Measurements from ENCODE around the gene PHACTR4.
"Not testable (repeated sequence)": the region's sequence is repeated elsewhere in the genome, so short reads cannot be mapped to it uniquely, and the experiment has no call there.

Gene PHACTR4

DNA sequence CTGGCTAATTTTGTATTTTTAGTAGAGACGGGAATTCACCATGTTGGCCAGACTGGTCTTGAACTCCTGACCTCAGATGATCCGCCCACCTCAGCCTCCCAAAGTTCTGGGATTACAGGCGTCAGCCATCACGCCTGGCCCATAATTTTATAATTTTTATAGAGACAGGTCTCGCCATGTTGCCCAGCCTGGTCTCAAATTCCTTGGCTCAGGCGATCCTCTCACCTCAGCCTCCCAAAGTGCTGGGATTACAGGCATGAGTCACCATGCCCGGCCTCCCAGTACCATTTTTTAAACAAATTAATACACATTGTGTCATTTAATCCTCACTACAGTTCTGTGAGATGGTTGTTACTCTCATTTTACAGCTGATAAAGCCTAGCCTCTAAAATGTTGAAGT, 3.9 kb downstream of the PHACTR4 start:
- not testable (repeated sequence) for DNase-seq

DNA sequence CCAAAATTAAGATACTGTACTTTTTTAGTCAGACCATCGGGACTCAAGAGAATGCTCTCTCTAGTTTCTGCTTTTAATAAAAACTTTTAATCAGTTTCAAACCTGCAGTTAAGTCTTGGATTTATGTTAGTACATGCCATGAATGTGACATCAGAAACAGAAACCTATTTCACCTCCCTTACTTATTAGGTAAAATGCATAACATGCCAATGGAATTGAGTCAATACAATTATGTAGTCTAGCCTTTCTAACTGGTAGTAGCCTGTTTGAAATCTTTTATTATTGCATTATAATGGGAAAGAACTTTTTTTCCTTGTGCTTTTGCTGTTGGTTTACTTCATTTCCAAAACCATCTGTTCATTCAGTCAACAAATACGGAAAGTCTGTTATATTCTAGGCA, 4.8 kb downstream of the PHACTR4 start:
- DNase-seq, result peak; percentile 9

DNA sequence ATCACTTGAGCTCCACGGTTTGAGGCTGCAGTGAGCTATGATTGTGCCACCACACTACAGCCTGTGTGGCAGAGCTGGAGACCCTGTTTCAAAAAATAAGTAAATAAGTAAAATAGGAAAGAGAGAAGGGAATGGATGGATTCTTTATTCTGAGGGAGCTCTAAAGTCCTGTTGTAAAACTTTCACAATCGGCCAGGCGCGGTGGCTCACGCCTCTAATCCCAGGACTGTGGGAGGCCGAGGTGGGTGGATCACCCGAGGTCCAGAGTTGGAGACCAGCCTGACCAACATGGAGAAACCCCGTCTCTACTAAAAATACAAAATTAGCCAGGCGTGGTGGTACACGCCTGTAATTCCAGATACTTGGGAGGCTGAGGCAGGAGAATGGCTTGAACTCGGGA, 6.1 kb downstream of the PHACTR4 start:
- not testable (repeated sequence) for DNase-seq

DNA sequence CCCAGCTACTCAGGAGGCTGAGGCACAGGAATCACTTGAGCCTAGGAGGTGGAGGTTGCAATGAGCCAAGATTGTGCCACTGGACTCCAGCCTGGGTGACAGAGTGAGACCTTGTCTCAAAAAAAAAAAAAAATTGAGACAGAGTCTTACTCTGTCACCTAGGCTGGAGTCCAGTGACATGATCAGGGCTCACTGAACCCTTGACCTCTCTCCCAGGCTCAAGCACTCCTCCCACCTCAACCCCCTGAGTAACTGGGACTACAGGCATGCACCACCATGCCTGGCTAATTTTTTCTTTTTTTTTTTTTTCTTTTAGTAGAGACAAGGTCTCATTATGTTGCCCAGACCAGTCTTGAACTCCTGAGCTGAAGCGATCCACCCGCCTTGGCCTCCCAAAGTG, 6.7 kb downstream of the PHACTR4 start:
- not testable (repeated sequence) for DNase-seq

DNA sequence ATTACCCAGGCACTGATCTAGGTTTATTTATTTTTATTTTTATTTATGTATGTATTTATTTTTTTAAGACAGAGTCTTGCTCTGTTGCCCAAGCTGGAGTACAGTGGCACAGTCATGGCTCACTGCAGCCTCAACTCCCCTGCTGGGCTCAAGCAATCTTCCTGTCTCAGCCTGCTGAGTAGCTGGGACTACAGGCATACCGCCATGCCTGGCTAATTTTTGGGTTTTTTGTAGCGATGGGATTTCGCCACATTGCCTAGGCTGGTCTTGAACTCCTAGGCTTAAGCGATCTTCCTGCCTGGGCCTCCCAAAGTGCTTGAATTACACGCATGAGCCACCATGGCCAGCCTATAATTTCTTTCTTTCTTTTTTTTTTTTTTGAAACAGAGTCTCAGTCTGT, 9.4 kb downstream of the PHACTR4 start:
- no peak for DNase-seq

DNA sequence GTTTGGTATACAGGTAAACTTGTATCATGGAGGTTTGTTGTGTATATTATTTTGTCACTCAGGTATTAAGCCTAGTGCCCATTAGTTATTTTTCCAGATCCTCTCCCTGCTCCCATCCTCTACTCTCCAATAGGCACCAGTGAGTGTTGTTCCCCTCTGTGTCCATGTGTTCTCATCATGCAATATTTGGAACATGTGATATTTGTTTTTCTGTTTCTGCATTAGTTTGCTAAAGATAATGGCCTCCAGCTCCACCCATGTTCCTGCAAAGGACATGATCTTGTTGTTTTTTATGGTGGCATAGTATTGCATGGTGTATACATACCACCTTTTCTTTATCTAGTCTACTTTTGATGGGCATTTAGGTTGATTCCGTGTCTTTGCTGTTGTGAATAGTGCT, 10.9 kb downstream of the PHACTR4 start:
- no peak for DNase-seq

DNA sequence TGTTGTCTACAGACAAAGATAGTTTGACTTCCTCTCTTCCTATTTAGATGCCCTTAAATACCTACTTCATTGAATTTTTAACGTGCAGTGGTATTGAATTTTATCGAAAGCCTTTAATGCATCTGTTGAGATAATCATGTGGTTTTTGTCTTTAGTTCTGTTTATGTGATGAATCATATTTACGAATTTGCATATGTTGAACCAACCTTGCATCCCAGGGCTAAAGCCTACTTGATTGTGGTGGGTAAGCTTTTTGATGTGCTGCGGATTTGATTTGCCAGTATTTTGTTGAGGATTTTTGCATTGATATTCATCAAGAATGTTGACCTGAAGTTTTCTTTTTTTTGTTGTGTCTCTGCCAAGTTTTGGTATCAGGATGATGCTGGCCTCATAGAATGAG, 14.2 kb downstream of the PHACTR4 start:
- DNase-seq, result not testable (repeated sequence)

DNA sequence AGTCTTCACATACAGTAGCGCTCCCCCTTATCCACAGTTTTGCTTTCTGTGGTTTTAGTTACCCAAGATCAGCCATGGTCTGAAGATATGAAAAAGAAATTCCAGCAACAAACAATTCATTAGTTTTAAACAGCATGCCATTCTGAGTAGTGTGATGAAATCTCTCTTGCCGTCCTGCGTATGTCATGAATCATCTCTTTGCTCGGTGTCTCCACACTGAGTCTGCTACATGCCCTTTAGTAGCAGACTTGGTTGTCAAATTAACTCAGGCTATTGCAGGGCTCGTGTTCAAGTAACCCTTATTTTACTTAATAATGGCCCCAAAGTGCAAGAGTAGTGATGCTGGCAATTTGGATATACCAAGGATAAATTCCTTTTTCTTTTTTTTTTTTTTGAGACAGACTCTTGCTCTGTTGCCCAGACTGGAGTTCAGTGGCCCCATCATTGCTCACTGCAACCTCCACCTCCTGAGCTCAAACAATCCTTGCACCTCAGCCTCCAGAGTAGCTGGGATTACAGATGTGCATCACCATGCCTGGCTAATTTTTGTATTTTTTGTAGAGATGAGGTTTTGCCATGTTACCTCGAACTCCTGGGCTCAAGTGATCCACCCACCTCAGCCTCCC, 22.6 kb downstream of the PHACTR4 start:
- no peak for DNase-seq

DNA sequence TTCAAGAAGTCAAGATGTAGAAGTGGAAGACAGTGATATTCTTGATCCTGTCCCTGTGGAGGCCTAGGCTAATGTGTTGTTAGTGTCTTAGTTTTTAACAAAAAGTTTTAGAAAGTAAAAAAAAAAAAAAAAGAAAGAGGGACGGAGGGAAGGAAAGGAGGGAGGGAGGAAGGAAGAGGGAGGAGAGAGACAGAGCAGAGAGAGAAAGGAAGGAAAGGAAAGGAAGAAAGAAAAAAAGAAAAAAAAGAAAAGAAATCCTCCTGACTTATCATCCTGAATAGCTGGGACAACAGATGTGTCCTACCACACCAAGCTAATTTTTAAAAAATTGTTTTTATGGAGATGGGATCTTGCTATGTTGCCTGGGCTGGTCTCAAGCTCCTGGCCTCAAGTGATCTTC, 24.6 kb downstream of the PHACTR4 start:
- DNase-seq, result no peak

DNA sequence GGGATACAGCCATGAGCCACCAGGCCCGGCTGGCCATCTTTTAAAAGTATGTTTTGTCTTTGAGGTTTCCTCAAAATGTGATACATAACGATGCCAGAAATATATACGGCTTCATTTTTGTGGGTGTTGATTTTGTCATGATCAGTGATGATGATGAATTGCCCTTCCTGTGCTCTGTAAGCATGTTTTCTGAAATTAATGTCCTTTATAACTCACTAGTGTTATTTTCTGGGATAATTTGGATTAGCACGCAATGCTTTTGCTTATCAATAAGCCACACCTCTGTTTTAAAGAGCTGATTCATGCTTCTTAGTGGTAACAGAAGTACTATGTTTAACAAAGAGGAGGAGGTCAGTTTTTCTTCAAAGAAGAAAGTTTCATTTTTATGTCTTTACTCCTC, 25.6 kb downstream of the PHACTR4 start:
- no peak for DNase-seq

DNA sequence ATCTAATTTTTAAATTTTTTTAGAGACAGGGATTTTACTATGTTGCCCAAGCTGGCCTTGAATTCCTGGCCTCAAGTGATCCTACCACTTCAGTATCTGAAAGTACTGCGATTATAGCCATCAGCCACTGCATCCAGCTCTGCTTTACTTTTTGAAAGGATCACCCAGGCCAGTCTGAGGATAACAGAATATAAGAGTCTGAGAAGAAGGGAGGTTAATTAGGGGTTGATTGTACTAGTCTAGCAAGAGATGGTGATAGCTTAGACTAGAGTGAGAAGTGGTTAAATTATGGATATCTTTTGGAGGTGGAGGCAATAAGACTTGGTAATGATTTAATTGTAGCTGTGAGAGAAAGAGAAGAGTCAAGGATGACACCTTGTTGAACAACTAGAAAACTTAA, 32.2 kb downstream of the PHACTR4 start:
- no peak for DNase-seq

DNA sequence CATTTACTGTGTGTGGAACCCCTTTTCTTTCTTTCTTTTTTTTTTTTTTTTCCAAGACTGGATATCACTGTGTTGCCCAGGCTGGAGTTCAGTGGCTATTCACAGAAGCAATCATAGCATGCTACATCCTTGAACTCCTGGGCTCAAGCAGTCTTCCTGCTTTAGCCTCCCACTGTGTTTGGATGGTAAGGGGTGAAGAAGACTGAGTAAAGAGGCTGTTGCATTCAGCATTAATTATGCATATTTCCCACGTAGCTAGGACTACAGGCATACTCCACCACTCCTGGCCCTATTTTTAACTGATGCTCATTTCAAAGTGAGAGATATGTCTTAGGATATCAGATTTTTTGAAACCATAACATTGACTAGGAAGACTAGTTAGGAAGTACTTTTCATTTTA, 39.5 kb downstream of the PHACTR4 start:
- DNase-seq, result no peak

DNA sequence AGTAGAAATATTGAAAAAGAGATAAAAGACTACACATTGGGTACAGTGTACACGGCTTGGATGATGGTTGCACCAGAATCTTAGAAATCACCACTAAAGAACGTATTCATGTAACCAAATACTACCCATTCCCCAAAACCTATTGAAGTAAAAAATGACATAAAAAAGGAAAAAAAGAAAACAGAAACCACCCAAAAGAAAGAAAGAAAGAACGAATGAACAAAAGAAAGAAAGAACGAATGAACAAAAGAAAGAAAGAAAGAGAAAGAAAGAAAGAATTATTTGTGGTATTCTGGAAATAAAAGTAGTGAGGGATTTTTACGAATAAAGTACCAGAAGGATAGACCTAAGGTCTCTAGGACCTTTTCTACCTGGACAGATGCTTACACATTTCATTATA, 42.1 kb downstream of the PHACTR4 start:
- DNase-seq, result no peak

DNA sequence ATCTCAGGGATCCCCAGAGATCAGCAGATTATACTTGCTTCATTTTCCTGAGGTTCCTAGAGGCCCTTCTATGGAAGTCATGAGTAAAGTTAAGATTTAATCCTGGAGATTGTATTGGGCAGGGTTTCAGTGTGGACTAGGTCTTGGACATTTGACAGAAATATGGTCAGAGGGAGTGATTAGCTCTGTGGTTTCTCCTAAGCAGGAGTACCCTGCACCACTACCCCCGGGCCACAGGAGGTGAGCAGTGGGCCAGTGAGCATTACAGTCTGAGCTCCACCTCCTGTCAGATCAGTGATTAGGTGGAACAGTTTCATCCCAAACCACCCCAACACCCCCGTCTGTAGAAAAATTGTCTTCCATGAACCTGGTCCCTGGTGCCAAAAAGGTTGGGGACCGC, 43.2 kb downstream of the PHACTR4 start:
- no peak for DNase-seq

DNA sequence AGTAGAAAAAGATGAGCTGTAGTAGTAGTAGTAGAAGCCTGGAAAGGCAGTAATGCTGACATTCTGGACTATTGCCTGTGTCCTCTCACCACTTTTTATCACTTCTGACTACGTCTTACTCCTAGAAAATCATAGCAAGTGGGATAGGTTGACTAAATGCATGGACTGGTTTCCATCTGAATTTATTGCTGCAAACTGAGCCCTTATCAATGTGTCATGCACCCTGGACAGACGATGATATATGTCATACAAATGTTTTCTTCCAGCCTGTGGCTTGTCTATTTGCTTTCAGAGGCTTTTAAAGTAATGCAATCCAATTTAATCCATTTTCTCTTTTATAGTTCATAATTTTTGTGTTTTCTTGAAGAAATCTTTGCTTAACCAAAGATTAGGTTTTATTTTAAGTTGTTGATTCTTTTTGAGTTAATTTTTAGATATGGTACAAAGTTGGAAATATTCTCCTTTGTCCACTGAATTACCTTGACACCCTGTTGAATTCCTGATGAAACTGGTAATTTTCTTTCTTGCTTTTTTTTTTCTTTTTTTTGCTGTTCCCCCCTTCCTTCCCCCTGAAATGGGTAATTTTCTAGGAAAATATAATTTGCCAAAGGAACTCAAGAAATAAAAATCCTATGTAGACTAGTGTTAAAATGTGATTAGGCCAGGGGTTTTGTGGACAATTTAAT, 47.1 kb downstream of the PHACTR4 start:
- DNase-seq, result no peak

DNA sequence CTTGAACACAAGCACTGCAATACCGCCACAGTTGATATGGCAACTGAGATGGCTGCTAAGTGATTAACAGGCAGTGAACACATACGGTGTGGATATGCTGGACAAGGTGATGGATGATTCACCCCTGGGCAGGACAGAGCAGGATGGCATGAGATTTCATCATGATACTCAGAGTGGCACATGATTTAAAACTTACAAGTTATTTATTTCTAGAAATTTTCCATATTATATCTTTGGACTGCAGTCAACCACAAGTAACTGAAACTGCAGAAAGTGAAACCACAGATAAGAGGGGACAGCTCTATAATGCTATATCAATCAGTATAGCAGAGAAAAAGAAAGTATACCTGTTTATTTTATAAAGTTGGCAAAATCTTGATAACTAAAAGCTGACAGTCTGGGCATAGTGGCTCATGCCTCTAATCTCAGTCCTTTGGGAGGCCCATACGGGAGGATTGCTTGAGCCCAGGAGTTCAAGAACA, 47.9 kb downstream of the PHACTR4 start:
- no peak for DNase-seq

DNA sequence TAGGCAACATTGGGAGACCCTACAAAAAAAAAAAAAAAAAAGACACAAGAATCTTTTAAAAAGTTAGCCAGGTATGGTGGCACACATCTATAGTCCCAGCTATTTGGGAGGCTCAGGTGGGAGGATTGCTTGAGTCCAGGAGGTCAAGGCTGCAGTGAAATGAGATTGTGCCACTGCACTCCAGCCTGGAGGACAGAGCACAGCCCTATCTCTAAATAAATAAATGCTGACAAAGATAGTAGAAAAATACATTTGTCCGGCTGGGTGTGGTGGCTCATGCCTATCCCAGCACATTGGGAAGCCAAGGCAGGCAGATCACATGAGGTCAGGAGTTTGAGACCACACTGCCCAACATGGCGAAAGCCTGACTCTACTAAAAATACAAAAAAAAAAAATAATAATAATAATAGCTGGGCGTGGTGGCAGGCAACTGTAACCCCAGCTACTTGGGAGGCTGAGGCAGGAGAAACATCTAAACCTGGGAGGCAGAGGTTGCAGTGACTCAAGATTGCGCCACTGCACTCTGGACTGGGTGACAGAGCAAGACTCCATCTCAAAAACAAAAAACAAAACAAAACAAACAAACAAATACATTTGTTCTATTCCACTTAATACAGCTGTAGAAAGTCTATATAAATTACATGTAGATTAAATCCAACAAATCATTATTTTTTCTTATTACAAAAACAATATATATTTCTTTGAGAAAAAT, 48.5 kb downstream of the PHACTR4 start:
- DNase-seq, result no peak

DNA sequence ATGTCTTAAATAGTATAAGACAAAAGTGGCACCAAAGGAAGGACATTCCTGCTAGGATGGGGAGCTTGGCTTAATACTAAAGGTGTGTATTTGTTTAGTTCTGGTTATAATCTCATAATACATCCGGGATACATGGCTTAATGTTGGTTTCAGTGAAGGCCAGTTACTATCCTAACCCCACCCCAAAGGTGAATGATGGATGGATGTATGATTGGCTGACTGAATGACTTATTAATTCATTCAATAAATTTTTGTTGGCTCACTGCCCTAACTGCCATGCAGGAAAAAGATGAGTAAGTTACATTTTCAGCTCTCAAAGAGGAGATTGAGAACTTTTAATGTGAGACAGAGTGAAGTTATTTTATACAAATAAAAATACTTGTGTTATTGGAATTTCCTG, 52.2 kb downstream of the PHACTR4 start:
- DNase-seq, result no peak

DNA sequence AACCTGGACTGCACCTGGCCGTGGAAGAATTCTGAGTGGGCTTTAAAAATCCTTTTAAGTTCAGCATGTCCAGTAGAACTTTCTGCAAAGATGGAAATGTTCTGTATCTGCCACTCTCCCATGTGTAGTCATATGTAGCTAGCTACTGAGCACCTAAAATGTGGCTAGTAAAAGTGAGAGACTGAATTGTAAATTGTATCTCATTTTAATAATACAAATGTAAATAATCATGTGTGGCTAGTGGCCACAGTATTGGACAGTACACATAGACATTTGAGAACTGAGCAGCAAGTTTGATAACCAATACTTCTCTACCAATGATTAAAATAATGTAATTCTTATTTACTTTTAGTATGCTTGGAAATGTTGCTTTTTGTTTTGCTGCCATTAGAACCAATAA, 57.3 kb downstream of the PHACTR4 start:
- DNase-seq, result no peak

DNA sequence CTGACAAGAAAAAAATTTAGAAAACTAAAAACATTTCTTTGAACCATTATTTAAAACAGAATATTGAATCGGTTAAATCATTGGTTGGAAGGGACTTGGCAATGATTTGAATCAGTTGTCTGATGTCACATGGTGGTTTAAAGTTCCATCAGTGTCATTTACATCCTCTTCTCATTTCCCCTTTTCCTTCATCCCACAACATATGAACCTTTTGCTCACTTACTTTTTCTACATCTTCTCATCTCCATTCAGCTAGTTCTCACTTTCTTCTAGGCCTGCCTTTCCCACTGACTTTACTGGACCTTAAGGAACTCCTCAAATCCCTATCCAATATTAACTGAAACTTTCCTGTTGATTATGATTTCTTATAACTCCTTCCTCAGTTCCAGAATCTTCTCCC, 58.5 kb downstream of the PHACTR4 start:
- no peak for DNase-seq

DNA sequence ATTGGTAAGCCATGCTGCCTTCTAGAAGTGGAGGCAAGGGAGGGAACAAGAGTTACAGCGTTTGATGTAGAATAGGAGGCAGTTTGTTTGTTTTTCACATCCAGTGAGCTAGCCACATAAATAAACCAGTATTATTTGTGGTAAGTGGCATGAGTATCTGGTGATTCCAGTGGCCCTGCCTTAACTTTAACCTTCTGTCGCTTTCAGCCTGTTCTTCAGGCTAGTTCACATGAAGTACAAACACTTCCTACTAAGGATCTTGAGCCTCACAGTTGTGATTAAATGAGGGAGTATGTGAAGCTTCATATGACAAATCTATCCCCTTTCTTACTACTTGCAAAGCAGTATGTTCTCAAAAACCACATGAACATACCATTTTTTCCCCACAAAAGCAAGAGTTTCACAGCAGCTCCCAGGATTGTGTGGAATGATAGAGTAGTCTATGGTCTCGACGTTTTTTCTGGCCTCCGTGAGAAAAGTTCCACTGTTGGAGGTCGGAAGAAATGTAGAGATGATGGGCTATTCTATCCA, 59.5 kb downstream of the PHACTR4 start:
- no peak for DNase-seq

DNA sequence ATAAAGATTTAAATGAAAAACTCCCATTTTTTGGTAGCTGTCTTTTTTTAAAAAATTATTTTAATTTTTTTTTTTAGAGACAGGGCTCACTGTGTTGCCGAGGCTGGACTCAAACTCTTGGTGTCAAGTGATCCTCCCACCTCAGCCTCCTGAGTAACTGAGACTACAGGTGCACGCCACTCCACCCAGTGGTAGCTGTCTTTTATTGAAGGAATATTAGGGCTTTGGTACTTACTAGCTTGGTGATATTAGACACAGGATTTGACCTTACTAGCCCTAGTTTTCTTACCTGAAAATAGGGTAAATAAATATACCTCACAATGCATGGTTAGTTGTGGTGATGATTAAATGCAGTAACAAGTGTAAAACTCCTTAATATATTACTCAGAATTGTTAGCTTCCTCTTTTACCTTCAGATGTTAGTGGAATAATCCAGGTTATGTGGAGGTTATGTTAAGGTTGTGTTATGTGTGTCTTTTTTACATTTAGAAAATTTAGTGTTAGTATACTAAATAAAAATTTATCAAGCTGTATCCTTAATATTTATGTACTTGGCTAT, 66.8 kb downstream of the PHACTR4 start:
- DNase-seq, result no peak

DNA sequence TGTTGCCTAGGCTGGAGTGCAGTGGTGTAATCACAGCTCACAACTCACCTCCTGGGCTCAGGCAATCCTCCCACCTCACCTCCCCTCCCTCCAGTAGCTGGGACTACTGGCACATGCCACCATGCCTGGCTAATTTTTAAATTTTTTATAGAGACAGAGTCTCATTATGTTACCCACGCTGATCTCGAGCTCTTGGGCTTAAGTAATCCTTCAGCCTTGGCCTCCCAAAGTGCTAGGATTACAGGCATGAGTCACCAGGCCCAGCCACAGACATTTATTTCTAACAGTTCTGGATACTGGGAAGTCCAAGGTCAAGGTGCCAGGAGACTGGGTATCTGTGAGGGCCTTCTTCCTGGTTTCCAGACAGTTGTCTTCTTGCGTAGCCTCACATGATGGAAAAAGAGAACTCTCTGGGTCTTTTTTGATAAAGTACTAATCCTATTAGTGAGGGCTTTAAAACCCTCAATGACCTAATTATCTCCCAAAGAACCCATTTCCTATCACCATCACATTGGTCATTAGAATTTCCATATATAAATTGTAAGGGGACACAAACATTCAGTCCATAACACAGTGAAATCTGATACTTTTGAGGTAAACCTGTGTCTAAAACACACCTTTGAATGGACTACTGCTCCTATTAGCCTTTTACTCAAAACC, 67.9 kb downstream of the PHACTR4 start:
- DNase-seq, result peak; percentile 19

All from eye (tissue), 1 donor.